ENCODE data around the gene COL16A1.

- TF ChIP-seq FOSL2 (IDR thresholded peaks at IDR 0.05; ENCODE audit: borderline replicate concordance, low read depth) = no peak
- TF ChIP-seq POLR2AphosphoS5 (IDR thresholded peaks at IDR 0.05; ENCODE audit: low read depth, low read length) = peak; percentile 82
- no peak for TF ChIP-seq EZH2phosphoT487 (IDR thresholded peaks at IDR 0.05; ENCODE audit: borderline replicate concordance, low read depth)
- no peak for TF ChIP-seq JUND (IDR thresholded peaks at IDR 0.05)
- TF ChIP-seq CTCF (IDR thresholded peaks at IDR 0.05) = no peak
- TF ChIP-seq TCF12 (IDR thresholded peaks at IDR 0.05) = no peak
- TF ChIP-seq TAF1 (IDR thresholded peaks at IDR 0.05; ENCODE audit: borderline replicate concordance, low read depth, low read length) = peak; percentile 59; the same call in 1 of the 2 replicates
- TF ChIP-seq, protein P1, sequence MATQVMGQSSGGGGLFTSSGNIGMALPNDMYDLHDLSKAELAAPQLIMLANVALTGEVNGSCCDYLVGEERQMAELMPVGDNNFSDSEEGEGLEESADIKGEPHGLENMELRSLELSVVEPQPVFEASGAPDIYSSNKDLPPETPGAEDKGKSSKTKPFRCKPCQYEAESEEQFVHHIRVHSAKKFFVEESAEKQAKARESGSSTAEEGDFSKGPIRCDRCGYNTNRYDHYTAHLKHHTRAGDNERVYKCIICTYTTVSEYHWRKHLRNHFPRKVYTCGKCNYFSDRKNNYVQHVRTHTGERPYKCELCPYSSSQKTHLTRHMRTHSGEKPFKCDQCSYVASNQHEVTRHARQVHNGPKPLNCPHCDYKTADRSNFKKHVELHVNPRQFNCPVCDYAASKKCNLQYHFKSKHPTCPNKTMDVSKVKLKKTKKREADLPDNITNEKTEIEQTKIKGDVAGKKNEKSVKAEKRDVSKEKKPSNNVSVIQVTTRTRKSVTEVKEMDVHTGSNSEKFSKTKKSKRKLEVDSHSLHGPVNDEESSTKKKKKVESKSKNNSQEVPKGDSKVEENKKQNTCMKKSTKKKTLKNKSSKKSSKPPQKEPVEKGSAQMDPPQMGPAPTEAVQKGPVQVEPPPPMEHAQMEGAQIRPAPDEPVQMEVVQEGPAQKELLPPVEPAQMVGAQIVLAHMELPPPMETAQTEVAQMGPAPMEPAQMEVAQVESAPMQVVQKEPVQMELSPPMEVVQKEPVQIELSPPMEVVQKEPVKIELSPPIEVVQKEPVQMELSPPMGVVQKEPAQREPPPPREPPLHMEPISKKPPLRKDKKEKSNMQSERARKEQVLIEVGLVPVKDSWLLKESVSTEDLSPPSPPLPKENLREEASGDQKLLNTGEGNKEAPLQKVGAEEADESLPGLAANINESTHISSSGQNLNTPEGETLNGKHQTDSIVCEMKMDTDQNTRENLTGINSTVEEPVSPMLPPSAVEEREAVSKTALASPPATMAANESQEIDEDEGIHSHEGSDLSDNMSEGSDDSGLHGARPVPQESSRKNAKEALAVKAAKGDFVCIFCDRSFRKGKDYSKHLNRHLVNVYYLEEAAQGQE (IDR thresholded peaks at IDR 0.05; ENCODE audit: low read depth, low read length) = no peak
- TF ChIP-seq, protein P2, sequence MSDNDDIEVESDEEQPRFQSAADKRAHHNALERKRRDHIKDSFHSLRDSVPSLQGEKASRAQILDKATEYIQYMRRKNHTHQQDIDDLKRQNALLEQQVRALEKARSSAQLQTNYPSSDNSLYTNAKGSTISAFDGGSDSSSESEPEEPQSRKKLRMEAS (IDR thresholded peaks at IDR 0.05; ENCODE audit: low read depth) = peak; percentile 28; the same call in 1 of the 2 replicates
- TF ChIP-seq SIN3A (IDR thresholded peaks at IDR 0.05; ENCODE audit: borderline replicate concordance, low read depth, low read length) = no peak
- TF ChIP-seq SMC3 (IDR thresholded peaks at IDR 0.05; ENCODE audit: low read depth, low read length) = no peak
Observed at GRCh38 chr1:31644560-31645273, 59.1 kb downstream of the COL16A1 start, which contains the start of gene PEF1.

All from SK-N-SH (cell line).